Measurements from ENCODE around the gene CAPN12.
"Not testable (repeated sequence)": the region's sequence is repeated elsewhere in the genome, so short reads cannot be mapped to it uniquely, and the experiment has no call there.

Gene CAPN12
- total RNA-seq: 1.9 to 7.8 (median 5.5) reads per million in 4 experiments

- DNase-seq: no peak
These were observed at the start of gene CAPN12 for GRCh38 chr19:38744298-38744681. CAPN12 (minus strand) TSS chr19:38744474; CDS start chr19:38744165, 309 bp downstream.

- no peak for DNase-seq
These were observed 49.4 kb upstream of the CAPN12 start for GRCh38 chr19:38793671-38794070.

GRCh38 chr19:38793177-38793576, 48.9 kb upstream of the CAPN12 start:
- no peak for DNase-seq

GRCh38 chr19:38792250-38793111, 48.2 kb upstream of the CAPN12 start:
- DNase-seq: peak; percentile 17

GRCh38 chr19:38791451-38792064, 47.3 kb upstream of the CAPN12 start:
- not testable (repeated sequence) for DNase-seq

- DNase-seq: not testable (repeated sequence)
These were observed 46.5 kb upstream of the CAPN12 start for GRCh38 chr19:38790507-38791403.

GRCh38 chr19:38788478-38789243, 44.4 kb upstream of the CAPN12 start, which contains the start of gene LGALS7B:
LGALS7B (plus strand) TSS chr19:38789200; CDS start chr19:38789227, 27 bp downstream.
- DNase-seq: no peak

GRCh38 chr19:38786572-38787265, 42.4 kb upstream of the CAPN12 start:
- no peak for DNase-seq

- not testable (repeated sequence) for DNase-seq
These were observed 41.8 kb upstream of the CAPN12 start for GRCh38 chr19:38786061-38786460.

- no peak for DNase-seq
These were observed 41.0 kb upstream of the CAPN12 start for GRCh38 chr19:38785187-38785699.

- no peak for DNase-seq
These were observed 40.0 kb upstream of the CAPN12 start for GRCh38 chr19:38784224-38784623.

GRCh38 chr19:38782212-38782611, 37.9 kb upstream of the CAPN12 start:
- DNase-seq: not testable (repeated sequence)

GRCh38 chr19:38781058-38781457, 36.8 kb upstream of the CAPN12 start:
- DNase-seq: no peak

- DNase-seq: no peak
These were observed 36.2 kb upstream of the CAPN12 start for GRCh38 chr19:38780443-38780842.

GRCh38 chr19:38778733-38779132, 34.5 kb upstream of the CAPN12 start:
- DNase-seq: no peak

- no peak for DNase-seq
These were observed 30.1 kb upstream of the CAPN12 start for GRCh38 chr19:38774181-38774950.

- DNase-seq: no peak
These were observed 29.3 kb upstream of the CAPN12 start, which contains the start of gene LGALS7 for GRCh38 chr19:38773469-38774177. LGALS7 (minus strand) TSS chr19:38773517; CDS start chr19:38773492, 25 bp downstream.

- DNase-seq: not testable (repeated sequence)
These were observed 27.3 kb upstream of the CAPN12 start for GRCh38 chr19:38771569-38771968.

- not testable (repeated sequence) for DNase-seq
These were observed 26.6 kb upstream of the CAPN12 start for GRCh38 chr19:38770949-38771275.
